NCI-H1417 treated with DMSO at 0.1 percent for 48 hours (cell line): ENCODE results near the gene PDZD2.
"Not testable (repeated sequence)": the region's sequence is repeated elsewhere in the genome, so short reads cannot be mapped to it uniquely, and the experiment has no call there.

Source experiments
- DNase-seq: peaks from one replicate; lab custom pipeline; 2025; lab: John Stamatoyannopoulos, UW

PDZD2 gene

GRCh38 chr5:32040181-32040695, 401.3 kb downstream of the PDZD2 start:
- not testable (repeated sequence) for DNase-seq

GRCh38 chr5:32042551-32042961, 403.6 kb downstream of the PDZD2 start:
- DNase-seq, result no peak

GRCh38 chr5:32043105-32043504, 404.2 kb downstream of the PDZD2 start:
- DNase-seq, result no peak

DNA sequence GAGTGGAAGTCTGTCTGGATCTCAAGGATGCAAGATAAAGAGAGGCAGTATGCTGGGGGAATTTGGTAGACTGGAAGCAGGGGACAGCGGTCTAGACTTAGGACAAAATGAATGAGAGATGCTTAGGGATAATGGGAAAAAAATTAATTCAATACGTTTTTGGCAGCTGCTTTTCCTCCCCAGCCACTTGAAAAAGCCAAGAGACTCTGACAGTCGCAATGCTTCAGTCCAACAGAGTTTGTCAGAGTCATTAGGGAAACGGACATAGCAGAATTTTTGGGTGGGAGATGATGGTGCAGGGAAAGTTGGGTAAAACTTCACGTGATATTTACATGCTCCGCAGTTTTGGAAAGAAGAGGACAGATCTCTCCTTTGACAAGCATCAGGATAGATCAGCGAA, 405.5 kb downstream of the PDZD2 start:
- DNase-seq, result no peak

DNA sequence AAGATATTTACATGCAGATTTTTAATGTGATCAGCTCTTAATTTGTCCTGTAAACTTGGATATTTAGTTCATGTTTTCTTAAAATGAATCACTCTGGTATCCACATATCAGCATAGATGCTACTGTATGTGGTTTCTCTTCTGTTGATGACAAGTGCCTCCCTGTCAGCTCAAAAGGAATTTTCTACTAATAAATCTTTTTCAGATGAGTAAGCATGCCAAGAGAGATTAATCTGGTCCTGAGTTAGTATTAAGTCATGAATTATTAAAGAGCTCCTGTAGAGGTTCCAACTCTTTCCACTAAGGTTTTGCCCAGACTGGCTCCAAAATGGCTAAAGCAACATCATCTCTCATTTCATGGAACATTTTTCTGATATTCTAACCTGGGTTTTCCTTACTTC, 406.0 kb downstream of the PDZD2 start:
- DNase-seq, result no peak

DNA sequence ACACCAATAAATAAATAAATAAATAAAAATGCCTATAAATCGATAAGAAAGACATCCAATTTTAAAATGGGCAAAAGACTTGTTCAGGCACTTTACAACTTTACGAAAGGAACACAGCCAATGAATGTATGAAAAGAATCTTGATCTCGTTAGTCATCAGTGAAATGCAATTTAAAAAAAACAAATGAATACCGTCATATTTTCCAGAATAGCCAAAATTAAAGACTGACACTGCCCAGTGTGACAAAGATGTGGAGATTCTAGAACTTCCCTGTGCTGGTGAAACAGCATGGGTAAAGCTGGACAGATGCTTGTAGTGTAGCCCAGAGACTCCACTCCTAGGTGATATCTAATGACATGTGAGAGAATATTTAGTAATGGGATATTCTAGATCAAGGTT, 408.1 kb downstream of the PDZD2 start:
- DNase-seq, result no peak

GRCh38 chr5:32051796-32052195, 412.9 kb downstream of the PDZD2 start:
- DNase-seq, result no peak

GRCh38 chr5:32055891-32056866, 417.2 kb downstream of the PDZD2 start:
- no peak for DNase-seq

- DNase-seq, result no peak
Measured at GRCh38 chr5:32057187-32058096, 418.5 kb downstream of the PDZD2 start.

- no peak for DNase-seq
Measured at GRCh38 chr5:32058101-32058500, 419.2 kb downstream of the PDZD2 start.

- DNase-seq, result no peak
Measured at GRCh38 chr5:32058997-32059396, 420.1 kb downstream of the PDZD2 start.

DNA sequence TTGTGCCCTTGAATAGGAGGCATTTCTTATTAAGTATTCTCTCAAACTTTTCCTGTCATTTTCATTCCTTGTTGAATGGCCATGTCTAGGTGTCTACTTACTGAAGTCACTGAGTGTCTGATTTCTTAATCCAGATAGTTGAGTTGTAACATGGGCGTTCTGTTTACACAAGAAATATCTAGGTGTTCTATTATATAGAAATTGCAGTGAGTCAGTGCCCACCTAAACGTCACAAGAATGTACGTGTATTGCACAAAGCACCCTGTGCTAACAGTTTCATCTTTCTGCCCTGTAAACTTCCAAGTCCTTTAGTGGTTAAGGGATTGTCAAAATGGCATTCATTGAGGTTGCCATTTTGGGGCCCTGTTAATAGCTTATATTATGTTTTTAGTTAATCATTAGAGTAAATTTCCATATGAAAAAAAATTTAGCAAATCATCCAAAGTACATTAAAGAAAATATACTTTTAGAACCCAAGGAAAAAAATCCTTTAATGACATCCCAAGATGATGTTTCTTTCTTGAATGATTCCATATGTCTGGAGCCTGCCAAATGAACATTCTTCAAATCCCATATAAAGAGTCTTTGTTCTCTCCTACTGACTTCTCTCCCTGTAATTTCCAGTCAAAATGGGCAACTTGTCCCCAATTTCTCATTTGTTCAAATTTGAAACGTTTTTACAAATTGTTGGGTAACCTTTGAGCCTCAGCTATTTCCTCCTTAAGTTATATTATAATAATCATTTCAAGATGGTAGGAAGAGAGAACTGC, 421.0 kb downstream of the PDZD2 start:
- DNase-seq, result no peak

GRCh38 chr5:32061236-32061635, 422.3 kb downstream of the PDZD2 start:
- no peak for DNase-seq

DNA sequence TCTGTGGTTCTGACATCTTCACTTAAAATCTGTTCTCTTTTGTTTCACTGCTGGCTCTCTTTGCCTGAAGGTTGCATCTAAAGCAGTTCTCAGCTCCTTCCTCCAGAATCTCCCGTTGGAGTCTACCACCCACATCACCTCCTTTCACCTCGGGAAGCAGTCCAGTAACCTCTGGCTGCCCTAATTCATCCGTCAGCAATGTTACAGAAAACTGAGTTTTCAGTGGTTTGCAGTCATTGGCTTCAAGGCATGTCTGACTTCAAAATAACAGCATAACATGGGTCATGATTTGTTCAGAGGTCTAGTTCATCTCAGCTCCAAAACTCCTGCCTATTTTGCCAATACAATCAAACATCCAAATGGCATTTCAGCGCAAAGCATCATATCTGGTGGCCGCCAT, 427.5 kb downstream of the PDZD2 start:
- no peak for DNase-seq

- no peak for DNase-seq
Measured at GRCh38 chr5:32067774-32068470, 429.0 kb downstream of the PDZD2 start.

DNA sequence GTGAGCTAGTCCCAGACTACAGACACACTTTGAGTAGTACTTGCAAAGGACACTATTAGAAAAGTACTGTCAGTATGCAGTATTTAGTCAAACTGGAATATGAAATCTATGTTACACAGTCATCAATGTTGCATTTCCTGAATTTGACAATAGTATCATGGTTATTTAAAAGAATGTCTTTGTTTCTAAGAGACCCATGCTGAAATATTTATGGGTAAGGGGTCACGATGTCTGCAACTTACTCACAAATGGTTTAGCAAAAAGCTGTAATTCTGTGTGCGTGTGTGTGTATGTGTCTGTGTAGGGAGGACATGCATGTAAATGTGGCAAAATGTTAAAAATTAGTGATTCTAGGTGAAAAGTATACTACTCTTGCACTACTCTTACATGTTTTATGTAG, 429.6 kb downstream of the PDZD2 start:
- no peak for DNase-seq

DNA sequence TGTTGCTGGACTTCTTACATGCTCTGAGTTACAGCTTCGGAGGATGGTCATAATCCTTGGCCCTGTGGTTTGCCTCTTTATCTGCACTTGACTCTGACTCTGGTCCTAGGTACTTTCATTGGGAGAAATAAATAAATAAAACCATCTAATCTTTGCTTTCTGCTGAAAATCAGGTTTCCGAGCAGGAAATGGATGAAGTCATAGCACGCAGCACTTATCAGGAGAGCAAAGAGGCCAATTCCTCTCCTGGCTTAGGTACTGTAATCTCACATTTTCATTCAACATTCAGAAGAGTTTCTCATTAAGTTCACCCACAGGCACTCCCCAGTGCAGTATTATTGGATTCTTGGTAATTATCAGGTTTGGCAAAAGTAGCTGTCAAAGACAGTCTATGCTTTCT, 430.5 kb downstream of the PDZD2 start:
- DNase-seq, result no peak

DNA sequence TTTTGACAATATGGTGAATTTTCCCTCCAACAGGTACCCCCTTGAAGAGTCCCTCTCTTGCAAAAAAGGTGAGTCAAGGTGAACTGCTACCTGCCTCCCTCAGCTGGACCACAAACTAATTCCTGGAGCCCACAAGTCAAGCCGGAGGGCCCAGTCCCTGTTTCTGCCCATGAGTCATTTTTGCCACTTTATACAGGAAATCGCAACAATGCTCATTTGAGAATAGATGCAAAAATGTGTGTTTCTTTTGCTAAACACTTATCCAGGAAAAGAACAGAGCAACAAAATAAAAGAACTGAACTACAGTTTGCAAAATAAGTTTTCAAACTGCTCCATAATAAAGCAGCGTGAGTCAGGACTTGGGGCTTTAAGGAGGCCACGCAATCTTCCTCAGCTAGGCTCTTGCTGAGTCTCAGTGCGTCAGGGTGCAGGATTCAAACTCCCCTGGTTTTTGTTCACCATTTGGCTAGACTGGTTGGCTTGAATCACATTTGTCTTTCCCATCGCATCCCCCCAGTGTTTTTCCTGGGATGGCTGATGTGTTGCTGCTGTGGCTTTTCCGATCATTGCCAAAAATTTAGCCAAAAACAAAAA, 432.5 kb downstream of the PDZD2 start:
- DNase-seq, result no peak

GRCh38 chr5:32072054-32072453, 433.1 kb downstream of the PDZD2 start:
- no peak for DNase-seq

DNA sequence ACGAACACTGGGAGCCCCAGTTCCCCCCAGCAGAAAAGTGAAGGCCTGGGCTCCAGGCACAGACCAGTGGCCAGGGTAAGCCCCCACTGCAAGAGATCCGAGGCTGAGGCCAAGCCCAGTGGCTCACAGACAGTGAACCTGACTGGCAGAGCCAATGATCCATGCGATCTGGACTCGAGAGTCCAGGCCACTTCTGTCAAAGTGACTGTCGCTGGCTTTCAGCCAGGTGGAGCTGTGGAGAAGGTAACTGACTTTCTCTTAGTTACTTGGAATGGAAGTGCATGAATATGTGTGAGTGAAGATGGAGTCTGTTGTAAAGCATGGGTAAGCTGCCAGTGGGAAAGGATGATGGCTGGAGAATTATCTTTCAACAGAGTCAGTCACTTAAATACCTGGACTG, 435.5 kb downstream of the PDZD2 start:
- no peak for DNase-seq
